A549 treated with Hydrocortisone at 1 μM for 4 hours (cell line): ENCODE results near the gene EARS2. TPM values are rescaled to one million over a fixed set of nuclear protein-coding genes. Genes with fewer than 3 reads are reported as not detected.

Experiments used
- total RNA-seq: library from RNA; stranded (reverse); fragments of 200-300 nt; extraction: Qiagen RNA extraction; gene quantifications from 5 replicates; pipeline ENCODE4 v1.2.3, GENCODE V29; 2022

EARS2 gene
- 24.7 to 31.9 TPM (median 31.0 TPM) in 5 replicates for total RNA-seq

GRCh38 chr16:23556881-23557778, at the start of gene EARS2, which contains the start of gene UBFD1:
Gene EARS2, minus strand, starts transcription at chr16:23557350. Its CDS starts 7 bp downstream, at chr16:23557343.
Gene UBFD1, plus strand, starts transcription at chr16:23557727. Its CDS starts 16 bp downstream, at chr16:23557743.

GRCh38 chr16:23595951-23596720, 39.0 kb upstream of the EARS2 start, which contains the start of gene NDUFAB1:
Gene NDUFAB1, minus strand, starts transcription at chr16:23596316. Its CDS starts 26 bp downstream, at chr16:23596290.

GRCh38 chr16:23510164-23510914, 46.8 kb downstream of the EARS2 start, which contains the start of gene GGA2:
Gene GGA2, minus strand, starts transcription at chr16:23510494. Its CDS starts 83 bp downstream, at chr16:23510411.

Other genes with a start within 250 kb of the EARS2 start
- 16.4 to 17.6 TPM (median 17.2 TPM) in 5 replicates for gene COG7, start 104.2 kb downstream of the EARS2 start, total RNA-seq
- gene GGA2, start 46.9 kb downstream of the EARS2 start, total RNA-seq: 24.0 to 32.4 TPM (median 27.0 TPM) in 5 replicates
- 41.5 to 50.1 TPM (median 48.3 TPM) in 5 replicates for gene UBFD1, start 377 bp upstream of the EARS2 start, total RNA-seq
- 149 to 205 TPM (median 188 TPM) in 5 replicates for gene NDUFAB1, start 39.0 kb upstream of the EARS2 start, total RNA-seq
- gene PALB2, start 84.0 kb upstream of the EARS2 start, total RNA-seq: 9.0 to 12.1 TPM (median 10.7 TPM) in 5 replicates
- 69.9 to 75.9 TPM (median 72.8 TPM) in 5 replicates for gene DCTN5, start 84.1 kb upstream of the EARS2 start, total RNA-seq
- 150 to 164 TPM (median 157 TPM) in 5 replicates for gene PLK1, start 121.5 kb upstream of the EARS2 start, total RNA-seq
- not detected in 5 replicates for gene ERN2, start 155.9 kb upstream of the EARS2 start, total RNA-seq
- 0.05 to 0.06 TPM in 2 of 5 replicates, not detected in the others for gene CHP2, start 197.7 kb upstream of the EARS2 start, total RNA-seq